Breast epithelium (tissue), 3 donors: Measurements from ENCODE around the gene HSPBP1.

Experiments
- POLR2A ChIP-seq: fragments of 450-650 bp; IDR thresholded peaks from one replicate; pipeline ENCODE4 v1.6.1; 2016; ENCODE audit warnings: antibody characterized with exemption, mild to moderate bottlenecking, moderate library complexity
- TF ChIP-seq, protein P1 (sequence below), 3 donors: fragments of 450-650 bp; IDR thresholded peaks; one replicate each; pipeline ENCODE4 v1.5.1; 2016 to 2017; ENCODE audit warnings: antibody characterized with exemption in 3 of 3, mild to moderate bottlenecking in 3 of 3, moderate library complexity in 3 of 3

- TF ChIP-seq, protein P1, sequence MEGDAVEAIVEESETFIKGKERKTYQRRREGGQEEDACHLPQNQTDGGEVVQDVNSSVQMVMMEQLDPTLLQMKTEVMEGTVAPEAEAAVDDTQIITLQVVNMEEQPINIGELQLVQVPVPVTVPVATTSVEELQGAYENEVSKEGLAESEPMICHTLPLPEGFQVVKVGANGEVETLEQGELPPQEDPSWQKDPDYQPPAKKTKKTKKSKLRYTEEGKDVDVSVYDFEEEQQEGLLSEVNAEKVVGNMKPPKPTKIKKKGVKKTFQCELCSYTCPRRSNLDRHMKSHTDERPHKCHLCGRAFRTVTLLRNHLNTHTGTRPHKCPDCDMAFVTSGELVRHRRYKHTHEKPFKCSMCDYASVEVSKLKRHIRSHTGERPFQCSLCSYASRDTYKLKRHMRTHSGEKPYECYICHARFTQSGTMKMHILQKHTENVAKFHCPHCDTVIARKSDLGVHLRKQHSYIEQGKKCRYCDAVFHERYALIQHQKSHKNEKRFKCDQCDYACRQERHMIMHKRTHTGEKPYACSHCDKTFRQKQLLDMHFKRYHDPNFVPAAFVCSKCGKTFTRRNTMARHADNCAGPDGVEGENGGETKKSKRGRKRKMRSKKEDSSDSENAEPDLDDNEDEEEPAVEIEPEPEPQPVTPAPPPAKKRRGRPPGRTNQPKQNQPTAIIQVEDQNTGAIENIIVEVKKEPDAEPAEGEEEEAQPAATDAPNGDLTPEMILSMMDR (IDR thresholded peaks at IDR 0.05) = no peak
- no peak for TF ChIP-seq POLR2A
Measured at GRCh38 chr19:55266404-55266803, 13.5 kb downstream of the HSPBP1 start.
